Measurements from ENCODE around the gene EML6. TPM values are rescaled to one million over a fixed set of nuclear protein-coding genes. Genes with fewer than 3 reads are reported as not detected.

EML6 gene
- total and polyA plus RNA-seq, 2 of the 13 experiments (the other 11 are each of a cell fraction or from before 2014, with no cell fraction given), result 17.2 to 32.4 TPM

- TF ChIP-seq ZBTB10 (CRISPR knock-in tag; IDR thresholded peaks at IDR 0.05; ENCODE audit: borderline replicate concordance) (no peak), RBFOX2 (IDR thresholded peaks at IDR 0.05; ENCODE audit: low read depth, low read length) (no peak), NBN (conservative IDR thresholded peaks at IDR 0.05) (no peak), ZNF407 (CRISPR knock-in tag; IDR thresholded peaks at IDR 0.05; ENCODE audit: not compliant biosample characterization) (no peak), ZFAT (CRISPR knock-in tag; conservative IDR thresholded peaks at IDR 0.05) (no peak), POLR2A (IDR thresholded peaks at IDR 0.05; ENCODE audit: insufficient read depth in 1 of 2, low read depth in 2 of 2, low read length in 2 of 2) (no peak), MED8 (CRISPR knock-in tag; IDR thresholded peaks at IDR 0.05; ENCODE audit: insufficient replicate concordance) (no peak), ZNF20 (CRISPR knock-in tag; IDR thresholded peaks at IDR 0.05) (no peak)
Observed at GRCh38 chr2:54675281-54675680, 48.2 kb upstream of the EML6 start (continued).
